ENCODE data around the gene GDAP2. TPM values are rescaled to one million over a fixed set of nuclear protein-coding genes. Genes with fewer than 3 reads are reported as not detected.

The GDAP2 gene
- total RNA-seq, 4 donors from 2014 or later: 10.5 to 41.9 (median 28.2) TPM

DNA sequence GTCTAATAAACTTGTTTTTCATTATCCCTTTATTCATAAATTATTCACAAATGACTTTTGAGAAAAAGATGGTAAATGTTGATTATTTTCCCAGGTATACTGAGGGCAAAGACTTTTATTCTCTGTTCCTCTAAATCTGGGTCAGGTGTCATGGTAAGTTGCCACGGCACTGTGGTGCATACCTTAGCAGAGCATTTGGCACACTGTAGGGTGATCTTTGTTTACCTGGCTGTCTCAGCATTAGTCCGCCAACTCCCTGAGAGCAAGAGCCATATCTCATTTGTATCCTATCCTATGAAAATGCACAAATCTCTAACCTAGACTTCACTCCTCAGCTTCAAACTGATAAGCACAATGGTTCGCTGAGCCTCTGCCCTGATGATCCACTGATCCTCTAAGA lies 24.9 kb downstream of the GDAP2 start:
- intact Hi-C loops (cut with DNase I; ENCODE audit: low total_unique reads): no loop called here
- Histone ChIP-seq H3K9me3 (no peaks in the 10 kb centered on the region), H3K36me3 (no peaks in the 10 kb centered on the region), H3K27ac (no peak overlapping the region), H3K4me3 (no peak overlapping the region), H3K4me1 (no peaks in the 10 kb centered on the region), H3K27me3 (no peaks in the 10 kb centered on the region)
- no peak for TF ChIP-seq POLR2A (IDR thresholded peaks at IDR 0.05)
- TF ChIP-seq, protein P1, sequence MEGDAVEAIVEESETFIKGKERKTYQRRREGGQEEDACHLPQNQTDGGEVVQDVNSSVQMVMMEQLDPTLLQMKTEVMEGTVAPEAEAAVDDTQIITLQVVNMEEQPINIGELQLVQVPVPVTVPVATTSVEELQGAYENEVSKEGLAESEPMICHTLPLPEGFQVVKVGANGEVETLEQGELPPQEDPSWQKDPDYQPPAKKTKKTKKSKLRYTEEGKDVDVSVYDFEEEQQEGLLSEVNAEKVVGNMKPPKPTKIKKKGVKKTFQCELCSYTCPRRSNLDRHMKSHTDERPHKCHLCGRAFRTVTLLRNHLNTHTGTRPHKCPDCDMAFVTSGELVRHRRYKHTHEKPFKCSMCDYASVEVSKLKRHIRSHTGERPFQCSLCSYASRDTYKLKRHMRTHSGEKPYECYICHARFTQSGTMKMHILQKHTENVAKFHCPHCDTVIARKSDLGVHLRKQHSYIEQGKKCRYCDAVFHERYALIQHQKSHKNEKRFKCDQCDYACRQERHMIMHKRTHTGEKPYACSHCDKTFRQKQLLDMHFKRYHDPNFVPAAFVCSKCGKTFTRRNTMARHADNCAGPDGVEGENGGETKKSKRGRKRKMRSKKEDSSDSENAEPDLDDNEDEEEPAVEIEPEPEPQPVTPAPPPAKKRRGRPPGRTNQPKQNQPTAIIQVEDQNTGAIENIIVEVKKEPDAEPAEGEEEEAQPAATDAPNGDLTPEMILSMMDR (IDR thresholded peaks at IDR 0.05): no peak
- DNase-seq: no peak

DNA sequence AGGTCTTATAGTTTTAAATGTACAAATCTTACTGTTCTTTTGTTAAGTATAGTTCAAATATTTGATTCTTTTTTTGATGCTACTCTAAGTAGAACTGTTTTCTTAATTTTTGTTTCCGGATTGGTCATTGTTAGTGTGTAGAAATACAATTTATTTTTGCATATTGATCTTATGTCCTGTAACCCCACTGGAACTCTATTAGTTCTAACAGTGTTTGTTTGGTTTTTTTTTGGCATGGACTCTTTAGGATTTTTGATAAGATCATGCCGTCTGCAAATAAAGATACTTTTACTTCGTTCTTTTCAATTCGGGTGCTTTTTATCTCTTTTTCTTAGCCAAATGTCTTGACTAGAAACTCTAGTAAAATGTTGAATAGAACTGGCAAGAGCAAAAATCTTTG lies 26.5 kb downstream of the GDAP2 start:
- DNase-seq: no peak
- Histone ChIP-seq H3K4me1 (no peaks in the 10 kb centered on the region), H3K27me3 (no peaks in the 10 kb centered on the region), H3K27ac (no peak overlapping the region), H3K9me3 (no peaks in the 10 kb centered on the region), H3K36me3 (no peaks in the 10 kb centered on the region), H3K4me3 (no peak overlapping the region)
- TF ChIP-seq POLR2A (IDR thresholded peaks at IDR 0.05): no peak
- TF ChIP-seq, protein P1 (IDR thresholded peaks at IDR 0.05): no peak
- intact Hi-C loops (cut with DNase I; ENCODE audit: low total_unique reads): no loop called here

DNA sequence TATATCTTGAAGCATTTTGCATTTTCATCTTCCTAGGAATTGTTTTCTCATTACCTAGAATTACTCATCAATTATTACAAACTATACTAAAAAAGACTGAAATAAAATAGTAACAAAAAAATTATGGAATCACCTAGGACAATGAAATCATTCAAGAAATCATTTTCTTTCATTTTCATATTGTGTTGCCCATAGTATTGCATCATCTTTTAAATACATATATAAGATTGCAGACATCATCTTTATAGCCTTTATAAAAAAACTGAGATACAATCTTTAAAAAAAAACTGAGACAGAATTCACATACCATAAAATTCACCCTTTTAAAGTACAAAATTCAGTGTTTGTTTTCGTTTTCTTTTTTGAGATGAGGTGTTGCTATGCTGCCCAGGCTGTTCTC lies 29.6 kb downstream of the GDAP2 start:
- Histone ChIP-seq H3K9me3 (no peaks in the 10 kb centered on the region), H3K36me3 (no peaks in the 10 kb centered on the region), H3K27me3 (no peaks in the 10 kb centered on the region), H3K4me3 (no peak overlapping the region), H3K4me1 (no peaks in the 10 kb centered on the region), H3K27ac (no peak overlapping the region)
- no peak for DNase-seq
- intact Hi-C loops (cut with DNase I; ENCODE audit: low total_unique reads): no loop called here
- TF ChIP-seq, protein P1 (IDR thresholded peaks at IDR 0.05): no peak
- no peak for TF ChIP-seq POLR2A (IDR thresholded peaks at IDR 0.05)

DNA sequence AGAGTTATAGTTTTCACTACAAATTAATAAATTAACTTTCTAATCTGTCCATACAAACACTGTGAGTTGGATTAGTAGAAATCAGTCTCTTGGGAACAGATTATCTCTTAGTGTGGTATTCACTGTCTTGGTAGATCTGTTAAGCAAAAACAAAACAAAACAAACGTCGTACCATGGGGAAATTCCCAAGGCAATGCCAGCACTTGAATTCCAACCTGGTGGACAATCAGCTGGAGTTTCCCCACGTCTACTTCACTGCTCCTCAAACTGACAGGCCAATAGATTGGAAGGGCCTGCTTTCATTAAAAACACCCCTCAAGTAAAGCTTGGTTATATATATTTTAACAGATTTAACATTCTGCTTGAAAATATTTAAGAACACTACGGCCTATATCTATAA lies 31.9 kb downstream of the GDAP2 start:
- no peak for DNase-seq
- no peaks in the 10 kb centered on the region for H3K4me1 ChIP-seq
- no peak for TF ChIP-seq POLR2A (IDR thresholded peaks at IDR 0.05)
- TF ChIP-seq, protein P1 (IDR thresholded peaks at IDR 0.05): no peak
- no peak overlapping the region for H3K4me3 ChIP-seq
- H3K27ac ChIP-seq: no peak overlapping the region
- no peaks in the 10 kb centered on the region for H3K9me3 ChIP-seq
- H3K27me3 ChIP-seq: no peaks in the 10 kb centered on the region
- intact Hi-C loops (cut with DNase I; ENCODE audit: low total_unique reads): no loop called here
- H3K36me3 ChIP-seq: no peaks in the 10 kb centered on the region

DNA sequence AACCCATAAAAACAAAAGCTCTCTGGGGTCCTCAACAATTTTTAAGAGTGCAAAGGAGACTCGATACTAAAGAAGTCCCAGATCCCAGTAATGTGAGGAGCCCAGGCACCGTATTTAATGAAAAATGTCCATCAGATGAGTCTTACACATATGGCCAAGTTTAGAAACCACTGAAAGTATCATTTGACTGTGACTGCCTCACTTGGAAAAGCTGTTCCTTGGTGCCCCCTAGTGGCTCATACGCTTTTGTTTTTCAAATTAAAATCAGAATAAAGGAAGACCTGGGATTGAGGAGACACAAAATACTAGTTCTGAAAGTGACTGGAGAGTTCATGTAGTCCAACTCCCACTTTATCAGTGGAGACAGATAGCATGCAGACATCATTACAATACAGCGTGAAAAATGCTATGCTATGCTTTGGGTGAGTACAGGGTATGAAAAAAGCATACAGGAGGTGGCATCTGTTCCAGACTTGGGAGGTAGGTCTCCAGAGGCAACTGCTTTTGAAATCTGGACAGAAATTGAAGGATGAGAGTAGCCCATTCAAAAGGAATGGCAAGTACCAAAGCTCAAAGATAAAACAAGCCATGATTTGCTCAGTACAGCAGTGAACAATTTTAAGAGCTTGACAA lies 33.8 kb downstream of the GDAP2 start:
- TF ChIP-seq, protein P1 (IDR thresholded peaks at IDR 0.05): peak; percentile 61 to 75 (median 73)
- TF ChIP-seq POLR2A (IDR thresholded peaks at IDR 0.05): no peak
- Histone ChIP-seq H3K4me1 (no peaks in the 10 kb centered on the region), H3K27me3 (no peaks in the 10 kb centered on the region), H3K9me3 (no peaks in the 10 kb centered on the region), H3K27ac (no peak overlapping the region), H3K36me3 (no peaks in the 10 kb centered on the region), H3K4me3 (no peak overlapping the region)
- peak; percentile 50 to 72 for DNase-seq
- intact Hi-C loops (cut with DNase I; ENCODE audit: low total_unique reads): no loop called here

Measured in uterus (tissue), 4 donors.